Esophagus muscularis mucosa (tissue), 4 donors: ENCODE measurements around the gene GHR. TPM values are rescaled to one million over a fixed set of nuclear protein-coding genes. Genes with fewer than 3 reads are reported as not detected.

Experiments used
- DNase-seq: peaks from one replicate; pipeline ENCODE4 v3.0.0-alpha.2; 2017; ENCODE audit errors: extremely low spot score
- H3K27ac ChIP-seq, 4 donors: fragments of 200-600 bp; sonication (generic); replicated peaks in 1 of 4; 1 replicate in 3 of 4; 2 replicates in 1 of 4; pipeline ENCODE4 v1.5.1; 2016 to 2019; ENCODE audit warnings: mild to moderate bottlenecking in 1 of 4
- H3K27me3 ChIP-seq, 4 donors: fragments of 200-600 bp; sonication (generic); one replicate each; pipeline versions ENCODE4 v1.5.1 to v1.6.0; 2016 to 2019
- H3K36me3 ChIP-seq, 4 donors: fragments of 200-600 bp; sonication (generic); one replicate each; pipeline ENCODE4 v1.5.1; 2016 to 2019
- H3K4me1 ChIP-seq, 4 donors: fragments of 200-600 bp; sonication (generic); one replicate each; pipeline ENCODE4 v1.5.1; 2016 to 2019
- H3K4me3 ChIP-seq, 4 donors: fragments of 200-600 bp; sonication (generic); 1 replicate in 2 of 4; 2 replicates in 2 of 4; pipeline ENCODE4 v1.5.1; 2016 to 2019; ENCODE audit warnings: mild to moderate bottlenecking in 4 of 4, moderate library complexity in 1 of 4
- H3K9me3 ChIP-seq, 4 donors: fragments of 200-600 bp; sonication (generic); 1 replicate in 3 of 4; 2 replicates in 1 of 4; pipeline ENCODE4 v1.5.1; 2016 to 2019
- EP300 ChIP-seq: sonication (generic); formaldehyde crosslinking; IDR thresholded peaks from one replicate; pipeline ENCODE4 v1.6.1; 2017; ENCODE audit warnings: antibody characterized with exemption
- POLR2A ChIP-seq: fragments of 450-650 bp; IDR thresholded peaks from one replicate; pipeline ENCODE4 v1.6.1; 2017; ENCODE audit warnings: antibody characterized with exemption, moderate library complexity, mild to moderate bottlenecking, low read depth
- POLR2AphosphoS5 ChIP-seq, 2 donors: sonication (generic); formaldehyde crosslinking; IDR thresholded peaks; one replicate each; pipeline ENCODE4 v1.6.1; 2017; ENCODE audit warnings: antibody characterized with exemption in 2 of 2
- WGBS: methylation state at CpG from one replicate; pipeline ENCODE4 v1.1.5; 2018; 5-methylcytosine and 5-hydroxymethylcytosine counted together
- intact Hi-C: fragments of 100-400 bp; cut with DNase I; formaldehyde crosslinking; loops from one replicate; pipeline ENCODE4 v1.15.1; 2023
- total RNA-seq, 4 donors: library from RNA; depleted of rRNA; stranded (reverse); fragments of >200 nt; gene quantifications; one replicate each; pipeline versions ENCODE4 v1.1.0 to v1.2.1, GENCODE V29; 2016
- TF ChIP-seq, protein P1 (sequence below), 3 experiments: fragments of 200-600 bp in 2 of 3; fragments of 450-650 bp in 1 of 3; sonication (generic) in 2 of 3; IDR thresholded peaks; one replicate each; pipeline ENCODE4 v1.5.1; 2017 to 2019; ENCODE audit warnings: antibody characterized with exemption in 3 of 3, mild to moderate bottlenecking in 2 of 3, moderate library complexity in 1 of 3

Gene GHR
- total RNA-seq, 4 donors from 2014 or later = 5.3 to 9.1 (median 6.5) TPM

DNA sequence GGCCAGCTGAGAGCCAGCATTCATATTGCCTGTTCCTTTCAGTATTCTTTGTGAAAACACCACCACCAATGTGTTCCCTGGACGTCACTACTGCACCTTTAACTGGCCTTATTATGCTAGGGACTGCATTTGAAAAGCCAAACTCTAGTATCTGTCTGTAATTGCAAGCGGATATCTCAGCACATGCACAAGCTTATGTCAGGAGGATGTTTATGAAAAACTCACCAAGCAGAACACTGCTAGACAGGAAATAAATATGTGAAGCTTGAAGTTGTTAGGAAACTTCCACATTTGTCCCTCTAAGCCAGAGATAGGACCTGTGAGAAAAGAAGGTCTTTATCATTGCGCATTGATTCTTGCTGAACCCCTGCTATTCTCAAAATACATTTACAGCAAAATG lies 198.0 kb downstream of the GHR start:
- peaks cover 18 to 21% (median 19%) of the 10 kb centered on the region in 4 donors for H3K4me1 ChIP-seq
- WGBS = 59% methylated on average over 3 of the region's 3 CpGs
- H3K27me3 ChIP-seq = no peaks in the 10 kb centered on the region
- no peaks in the 10 kb centered on the region for H3K9me3 ChIP-seq
- no peak for DNase-seq
- intact Hi-C loops = no loop called here
- TF ChIP-seq POLR2A (no peak), EP300 (no peak), POLR2AphosphoS5 (IDR thresholded peaks at IDR 0.05) (no peak)
- TF ChIP-seq, protein P1, sequence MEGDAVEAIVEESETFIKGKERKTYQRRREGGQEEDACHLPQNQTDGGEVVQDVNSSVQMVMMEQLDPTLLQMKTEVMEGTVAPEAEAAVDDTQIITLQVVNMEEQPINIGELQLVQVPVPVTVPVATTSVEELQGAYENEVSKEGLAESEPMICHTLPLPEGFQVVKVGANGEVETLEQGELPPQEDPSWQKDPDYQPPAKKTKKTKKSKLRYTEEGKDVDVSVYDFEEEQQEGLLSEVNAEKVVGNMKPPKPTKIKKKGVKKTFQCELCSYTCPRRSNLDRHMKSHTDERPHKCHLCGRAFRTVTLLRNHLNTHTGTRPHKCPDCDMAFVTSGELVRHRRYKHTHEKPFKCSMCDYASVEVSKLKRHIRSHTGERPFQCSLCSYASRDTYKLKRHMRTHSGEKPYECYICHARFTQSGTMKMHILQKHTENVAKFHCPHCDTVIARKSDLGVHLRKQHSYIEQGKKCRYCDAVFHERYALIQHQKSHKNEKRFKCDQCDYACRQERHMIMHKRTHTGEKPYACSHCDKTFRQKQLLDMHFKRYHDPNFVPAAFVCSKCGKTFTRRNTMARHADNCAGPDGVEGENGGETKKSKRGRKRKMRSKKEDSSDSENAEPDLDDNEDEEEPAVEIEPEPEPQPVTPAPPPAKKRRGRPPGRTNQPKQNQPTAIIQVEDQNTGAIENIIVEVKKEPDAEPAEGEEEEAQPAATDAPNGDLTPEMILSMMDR (IDR thresholded peaks at IDR 0.05) = no peak
- peak overlapping the region in 1 of 4 donors; percentile 19 for H3K27ac ChIP-seq
- H3K4me3 ChIP-seq = no peak overlapping the region
- no peaks in the 10 kb centered on the region for H3K36me3 ChIP-seq

DNA sequence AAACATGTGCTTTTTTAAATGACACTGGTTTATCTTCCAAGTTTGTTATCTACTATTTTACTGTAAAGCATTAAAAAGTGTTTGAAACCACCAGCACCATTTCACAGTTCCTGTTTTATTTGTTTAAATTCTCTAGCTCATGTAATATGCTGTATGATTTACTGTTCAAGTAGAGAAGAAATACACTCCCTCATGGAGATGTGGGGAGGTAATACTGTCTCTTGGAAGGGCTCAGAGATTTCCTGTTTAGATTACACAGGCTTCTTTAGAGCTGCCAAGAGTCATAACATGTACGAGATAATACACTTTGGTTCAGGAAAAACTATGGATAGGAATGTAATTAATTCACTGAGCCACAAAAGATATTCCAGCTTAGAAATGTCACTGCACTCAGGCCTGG lies 198.4 kb downstream of the GHR start:
- H3K4me1 ChIP-seq = peaks cover 18 to 21% (median 19%) of the 10 kb centered on the region in 4 donors
- H3K27ac ChIP-seq = peak overlapping the region in 1 of 4 donors; percentile 19
- 5% methylated on average over 1 of the region's 1 CpG for WGBS
- H3K9me3 ChIP-seq = no peaks in the 10 kb centered on the region
- no peaks in the 10 kb centered on the region for H3K36me3 ChIP-seq
- H3K27me3 ChIP-seq = no peaks in the 10 kb centered on the region
- H3K4me3 ChIP-seq = no peak overlapping the region
- TF ChIP-seq EP300 (no peak), POLR2AphosphoS5 (IDR thresholded peaks at IDR 0.05) (no peak), POLR2A (no peak)
- TF ChIP-seq, protein P1 (IDR thresholded peaks at IDR 0.05) = no peak
- DNase-seq = no peak
- intact Hi-C loops = no loop called here

DNA sequence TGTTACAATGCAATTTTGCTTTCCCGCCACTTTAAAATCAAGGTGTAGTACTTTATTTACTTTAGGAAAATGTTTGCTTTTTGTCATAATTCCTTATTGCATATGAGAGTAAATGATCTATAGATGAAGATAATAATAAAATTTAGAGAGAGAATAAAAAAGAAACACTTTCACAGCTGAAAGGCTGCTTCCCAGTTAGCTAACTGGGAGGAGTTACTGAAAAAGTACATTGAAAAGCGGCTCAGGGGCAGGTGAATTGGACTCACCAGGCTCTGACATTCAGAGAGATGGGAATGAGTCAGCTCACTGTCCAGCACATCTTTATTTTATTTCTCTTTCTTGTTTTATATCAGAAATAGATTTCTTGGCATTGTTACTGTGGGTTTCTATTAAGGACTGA lies 201.7 kb downstream of the GHR start:
- no peak overlapping the region for H3K4me3 ChIP-seq

DNA sequence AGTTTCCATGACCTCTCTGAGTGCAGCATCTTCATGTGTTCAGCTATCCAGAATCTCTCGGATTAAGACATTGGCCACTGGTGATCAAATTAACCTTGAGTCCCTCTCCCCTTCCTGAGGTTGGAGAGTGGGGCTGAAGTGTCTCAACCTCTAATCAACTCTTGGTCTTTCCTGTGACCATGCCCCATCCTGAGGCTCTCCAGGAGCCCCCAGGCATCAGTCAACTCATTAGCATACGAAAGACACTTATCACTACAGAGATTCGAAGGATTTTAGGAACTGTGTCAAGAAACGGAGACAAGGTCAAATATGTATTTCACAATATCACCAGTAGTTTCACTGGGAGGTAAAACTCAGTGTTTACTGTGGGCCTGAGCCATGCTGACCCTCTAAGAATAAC lies 203.2 kb downstream of the GHR start:
- no peak for DNase-seq
- no peak overlapping the region for H3K27ac ChIP-seq
- no peaks in the 10 kb centered on the region for H3K27me3 ChIP-seq
- intact Hi-C loops = no loop called here
- no peaks in the 10 kb centered on the region for H3K9me3 ChIP-seq
- H3K4me3 ChIP-seq = no peak overlapping the region
- TF ChIP-seq EP300 (no peak), POLR2AphosphoS5 (IDR thresholded peaks at IDR 0.05) (no peak), POLR2A (no peak)
- TF ChIP-seq, protein P1 (IDR thresholded peaks at IDR 0.05) = no peak
- no peaks in the 10 kb centered on the region for H3K36me3 ChIP-seq
- WGBS = 81% methylated on average over 4 of the region's 4 CpGs
- H3K4me1 ChIP-seq = peaks cover 7 to 11% (median 8%) of the 10 kb centered on the region in 4 donors

More for the DNA sequence above, 201.7 kb downstream of the GHR start:
- intact Hi-C loops = no loop called here
- H3K9me3 ChIP-seq = no peaks in the 10 kb centered on the region
- H3K27ac ChIP-seq = no peak overlapping the region
- H3K27me3 ChIP-seq = no peaks in the 10 kb centered on the region
- TF ChIP-seq, protein P1 (IDR thresholded peaks at IDR 0.05) = no peak
- TF ChIP-seq POLR2AphosphoS5 (IDR thresholded peaks at IDR 0.05) (no peak), EP300 (no peak)
- peaks cover 18 to 21% (median 19%) of the 10 kb centered on the region in 4 donors for H3K4me1 ChIP-seq
- no peak for DNase-seq
- no peaks in the 10 kb centered on the region for H3K36me3 ChIP-seq
- 96% methylated on average over 2 of the region's 2 CpGs for WGBS

GRCh38 chr5:42628821-42629220 lies 205.6 kb downstream of the GHR start:
- Histone ChIP-seq H3K9me3 (no peaks in the 10 kb centered on the region), H3K27me3 (no peaks in the 10 kb centered on the region), H3K27ac (no peak overlapping the region), H3K4me1 (no peaks in the 10 kb centered on the region), H3K4me3 (no peak overlapping the region), H3K36me3 (no peaks in the 10 kb centered on the region)
- no peak for TF ChIP-seq POLR2A
- TF ChIP-seq EP300 = no peak
- TF ChIP-seq, protein P1 (IDR thresholded peaks at IDR 0.05) = no peak
- no peak for TF ChIP-seq POLR2AphosphoS5 (IDR thresholded peaks at IDR 0.05)
- intact Hi-C loops = no loop called here
- WGBS = 44% methylated on average over 1 of the region's 1 CpG
- no peak for DNase-seq
